Ovary (tissue), 9 donors: Measurements from ENCODE around the gene NUDT1. TPM values are rescaled to one million over a fixed set of nuclear protein-coding genes. Genes with fewer than 3 reads are reported as not detected.

Source experiments
- DNase-seq, 5 donors: peaks; one replicate each; pipeline ENCODE4 v3.0.0-alpha.2; 2019 to 2020
- H3K27ac ChIP-seq, 2 donors: fragments of 200-600 bp; one replicate each; pipeline versions ENCODE4 v1.5.1 to v1.8.0; 2019 to 2022
- H3K27me3 ChIP-seq: fragments of 200-600 bp; one replicate; pipeline ENCODE4 v1.8.0; 2022
- H3K36me3 ChIP-seq: fragments of 200-600 bp; sonication (generic); one replicate; pipeline ENCODE4 v1.5.1; 2019
- H3K4me1 ChIP-seq: one replicate; pipeline ENCODE4 v1.8.1; 2013; ENCODE audit warnings: mild to moderate bottlenecking, moderate library complexity; ENCODE audit not compliant: insufficient read depth
- H3K4me3 ChIP-seq: fragments of 200-600 bp; sonication (generic); one replicate; pipeline ENCODE4 v1.5.1; 2017
- H3K9me3 ChIP-seq, 2 donors: fragments of 200-600 bp in 1 of 2; sonication (generic) in 1 of 2; one replicate each; pipeline versions ENCODE4 v1.5.1 to v1.8.1; 2013 to 2019; ENCODE audit warnings: mild to moderate bottlenecking in 1 of 2, moderate library complexity in 1 of 2
- CTCF ChIP-seq, 3 donors: fragments of 450-650 bp in 2 of 3; fragments of 200-600 bp in 1 of 3; IDR thresholded peaks; one replicate each; pipeline versions ENCODE4 v1.5.1 to v1.8.0; 2016 to 2022; ENCODE audit warnings: antibody characterized with exemption in 3 of 3, mild to moderate bottlenecking in 1 of 3
- EP300 ChIP-seq: sonication (generic); formaldehyde crosslinking; IDR thresholded peaks from one replicate; pipeline ENCODE4 v1.6.1; 2017; ENCODE audit warnings: antibody characterized with exemption
- POLR2A ChIP-seq: fragments of 450-650 bp; IDR thresholded peaks from one replicate; pipeline ENCODE4 v1.6.1; 2017; ENCODE audit warnings: antibody characterized with exemption, mild to moderate bottlenecking, moderate library complexity
- WGBS, 3 donors: extraction: QIAGEN DNeasy Blood & Tissue Kit in 1 of 3; methylation state at CpG; one replicate each; pipeline versions ENCODE4 v1.1.5 to v1.1.7; 2013 to 2017; 5-methylcytosine and 5-hydroxymethylcytosine counted together
- intact Hi-C, 4 donors: fragments of 100-400 bp; cut with DNase I; formaldehyde crosslinking; loops; one replicate each; pipeline versions ENCODE4 v1.11.0 to v1.15.1; 2022 to 2023
- polyA plus RNA-seq, 2 donors: library from polyadenylated mRNA; stranded (reverse); fragments of 200-250 nt in 1 of 2; fragments of 350-450 nt in 1 of 2; fragmentation: Illumina TruSeq in 1 of 2; extraction: RNeasy Lipid Tissue Mini Kit (QIAGEN cat#74804) in 1 of 2; gene quantifications; one replicate each; pipeline ENCODE4 v1.2.3, GENCODE V29; 2013 to 2014
- total RNA-seq, 7 donors: library from RNA; depleted of rRNA in 2 of 7; stranded (reverse); fragments of >200 nt in 2 of 7; fragmentation: NEBNext Ultra II Directional in 3 of 7; extraction: Animal tissue kit (Norgen Biotek cat#: 25700) in 3 of 7; gene quantifications; one replicate each; pipeline versions ENCODE4 v1.1.0 to v1.2.4, GENCODE V29; 2016 to 2023
- donor health status: DM: no; HTN: no; CAD: no; lungs with moderate emphysema.
- donor health status: DM: no; HTN: no; CAD: no.
- donor health status: Bipolar disorder and iron deficiency.
- donor health status: DM: yes; HTN: yes; CAD: no.
- donor health status: DM: no; HTN: no; CAD: no.
- donor health status: DM: yes; HTN: yes; CAD: no.

NUDT1 gene
- total and polyA plus RNA-seq, 9 donors: 2.3 to 15.6 (median 9.1) TPM

- Histone ChIP-seq H3K4me3 (no peak overlapping the region), H3K9me3 (no peaks in the 10 kb centered on the region), H3K27me3 (no peaks in the 10 kb centered on the region), H3K4me1 (no peaks in the 10 kb centered on the region), H3K27ac (no peak overlapping the region), H3K36me3 (no peaks in the 10 kb centered on the region)
- TF ChIP-seq EP300: no peak
- TF ChIP-seq CTCF (IDR thresholded peaks at IDR 0.05): no peak
- TF ChIP-seq POLR2A: no peak
- DNase-seq: no peak
- intact Hi-C loops: loop anchor here in 1 of 4 donors (10.0 kb wide), 1 partner anchor 85 kb away; no protein-coding TSS in a partner anchor
- 91 to 93% (median 91%) methylated on average over 9 of the region's 9 CpGs for WGBS, 3 donors
These were observed 17.5 kb downstream of the NUDT1 start for GRCh38 chr7:2259480-2259879.

- Histone ChIP-seq H3K27me3 (no peaks in the 10 kb centered on the region), H3K4me1 (no peaks in the 10 kb centered on the region), H3K4me3 (no peak overlapping the region), H3K27ac (no peak overlapping the region), H3K36me3 (no peaks in the 10 kb centered on the region), H3K9me3 (no peaks in the 10 kb centered on the region)
- intact Hi-C loops: no loop called here
- WGBS, 3 donors: 63 to 74% (median 72%) methylated on average over 5 of the region's 5 CpGs
- no peak for DNase-seq
- TF ChIP-seq CTCF (IDR thresholded peaks at IDR 0.05): no peak
- no peak for TF ChIP-seq EP300
- no peak for TF ChIP-seq POLR2A
These were observed 18.8 kb downstream of the NUDT1 start for GRCh38 chr7:2260820-2261219.

GRCh38 chr7:2261611-2262010 is 19.6 kb downstream of the NUDT1 start:
- intact Hi-C loops: no loop called here
- no peaks in the 10 kb centered on the region for H3K36me3 ChIP-seq
- no peak overlapping the region for H3K27ac ChIP-seq
- WGBS, 3 donors: 87 to 92% (median 92%) methylated on average over 14 of the region's 14 CpGs
- no peaks in the 10 kb centered on the region for H3K27me3 ChIP-seq
- H3K4me3 ChIP-seq: no peak overlapping the region
- no peaks in the 10 kb centered on the region for H3K9me3 ChIP-seq
- no peaks in the 10 kb centered on the region for H3K4me1 ChIP-seq
- no peak for DNase-seq
- TF ChIP-seq POLR2A (no peak), CTCF (IDR thresholded peaks at IDR 0.05) (no peak), EP300 (no peak)

GRCh38 chr7:2263176-2263575 is 21.1 kb downstream of the NUDT1 start:
- WGBS, 3 donors: 86 to 90% (median 90%) methylated on average over 18 of the region's 18 CpGs
- no peak for DNase-seq
- Histone ChIP-seq H3K27ac (no peak overlapping the region), H3K9me3 (no peaks in the 10 kb centered on the region), H3K4me3 (no peak overlapping the region), H3K36me3 (no peaks in the 10 kb centered on the region), H3K27me3 (no peaks in the 10 kb centered on the region), H3K4me1 (no peaks in the 10 kb centered on the region)
- TF ChIP-seq CTCF (IDR thresholded peaks at IDR 0.05) (no peak), POLR2A (no peak)
- intact Hi-C loops: no loop called here

- intact Hi-C loops: no loop called here
- DNase-seq: no peak
- no peaks in the 10 kb centered on the region for H3K4me1 ChIP-seq
- no peaks in the 10 kb centered on the region for H3K27me3 ChIP-seq
- WGBS, 3 donors: 95 to 98% (median 97%) methylated on average over 23 of the region's 23 CpGs
- no peak for TF ChIP-seq EP300
- no peak for TF ChIP-seq CTCF (IDR thresholded peaks at IDR 0.05)
- TF ChIP-seq POLR2A: no peak
- H3K9me3 ChIP-seq: no peaks in the 10 kb centered on the region
- no peak overlapping the region for H3K4me3 ChIP-seq
- H3K36me3 ChIP-seq: no peaks in the 10 kb centered on the region
- no peak overlapping the region for H3K27ac ChIP-seq
These were observed 22.1 kb downstream of the NUDT1 start for GRCh38 chr7:2264158-2264557.
